WTC11 (cell line): ENCODE measurements around the gene POTEH.
"Not testable (repeated sequence)": the region's sequence is repeated elsewhere in the genome, so short reads cannot be mapped to it uniquely, and the experiment has no call there.

ENCODE experiments used
- CREB1 ChIP-seq: sonication (generic); formaldehyde crosslinking; IDR thresholded peaks from 2 replicates; pipeline ENCODE4 v1.8.0; 2023; ENCODE audit warnings: mild to moderate bottlenecking, missing genetic modification reagents
- CTCF ChIP-seq: fragments of 200-600 bp; IDR thresholded peaks from 2 replicates; pipeline ENCODE4 v1.8.0; 2022; ENCODE audit warnings: antibody characterized with exemption
- FOXP4 ChIP-seq: sonication (generic); formaldehyde crosslinking; IDR thresholded peaks from 2 replicates; pipeline ENCODE4 v1.8.0; 2022; ENCODE audit warnings: mild to moderate bottlenecking, missing genetic modification reagents
- GTF2I ChIP-seq: fragments of 250-450 bp; sonication (Bioruptor Pico); conservative IDR thresholded peaks from 2 replicates; pipeline ENCODE4 v1.4.0; 2021; ENCODE audit warnings: mild to moderate bottlenecking

- TF ChIP-seq CTCF; FOXP4 (CRISPR knock-in tag); CREB1; GTF2I (CRISPR knock-in tag): not testable (repeated sequence)
Observed at GRCh38 chr22:15688090-15688489, 1.7 kb upstream of the POTEH start.
